GM20000 (cell line): ENCODE measurements around the gene SLC18B1.

Source experiments
- DNase-seq: peaks from one replicate; pipeline ENCODE4 v3.0.0; 2012; ENCODE audit warnings: low spot score
- TF ChIP-seq, protein P1 (sequence below): IDR thresholded peaks from 2 replicates; pipeline ENCODE4 v1.5.1; 2012; ENCODE audit warnings: mild to moderate bottlenecking, control low read depth; ENCODE audit errors: extremely low read depth, missing control alignments

SLC18B1 gene

GRCh38 chr6:132768051-132768517, 30.4 kb downstream of the SLC18B1 start:
- DNase-seq = peak; percentile 47

GRCh38 chr6:132765560-132765959, 32.9 kb downstream of the SLC18B1 start:
- TF ChIP-seq, protein P1, sequence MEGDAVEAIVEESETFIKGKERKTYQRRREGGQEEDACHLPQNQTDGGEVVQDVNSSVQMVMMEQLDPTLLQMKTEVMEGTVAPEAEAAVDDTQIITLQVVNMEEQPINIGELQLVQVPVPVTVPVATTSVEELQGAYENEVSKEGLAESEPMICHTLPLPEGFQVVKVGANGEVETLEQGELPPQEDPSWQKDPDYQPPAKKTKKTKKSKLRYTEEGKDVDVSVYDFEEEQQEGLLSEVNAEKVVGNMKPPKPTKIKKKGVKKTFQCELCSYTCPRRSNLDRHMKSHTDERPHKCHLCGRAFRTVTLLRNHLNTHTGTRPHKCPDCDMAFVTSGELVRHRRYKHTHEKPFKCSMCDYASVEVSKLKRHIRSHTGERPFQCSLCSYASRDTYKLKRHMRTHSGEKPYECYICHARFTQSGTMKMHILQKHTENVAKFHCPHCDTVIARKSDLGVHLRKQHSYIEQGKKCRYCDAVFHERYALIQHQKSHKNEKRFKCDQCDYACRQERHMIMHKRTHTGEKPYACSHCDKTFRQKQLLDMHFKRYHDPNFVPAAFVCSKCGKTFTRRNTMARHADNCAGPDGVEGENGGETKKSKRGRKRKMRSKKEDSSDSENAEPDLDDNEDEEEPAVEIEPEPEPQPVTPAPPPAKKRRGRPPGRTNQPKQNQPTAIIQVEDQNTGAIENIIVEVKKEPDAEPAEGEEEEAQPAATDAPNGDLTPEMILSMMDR = no peak
- no peak for DNase-seq

More at GRCh38 chr6:132768051-132768517, 30.4 kb downstream of the SLC18B1 start:
- TF ChIP-seq, protein P1 = peak; percentile 65

DNA sequence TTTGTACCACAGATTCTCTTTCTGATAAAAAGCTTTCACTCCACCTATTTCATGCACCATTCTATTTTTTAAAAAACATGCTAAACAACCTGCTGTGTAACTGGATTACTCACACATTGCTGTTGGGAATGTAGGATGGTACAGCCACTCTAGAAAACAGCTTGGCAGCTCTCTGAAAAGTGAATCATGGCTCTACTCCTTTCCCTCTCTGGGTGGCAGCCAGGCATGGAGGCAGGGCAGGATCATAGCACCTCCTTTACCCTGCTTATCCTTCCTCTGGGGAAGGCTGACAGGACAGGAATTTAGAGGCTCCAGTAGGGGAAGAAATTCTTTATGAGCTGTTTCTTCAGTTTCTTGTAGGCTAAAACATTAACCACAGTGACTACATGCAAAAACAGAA, 34.1 kb downstream of the SLC18B1 start:
- TF ChIP-seq, protein P1 = no peak

DNA sequence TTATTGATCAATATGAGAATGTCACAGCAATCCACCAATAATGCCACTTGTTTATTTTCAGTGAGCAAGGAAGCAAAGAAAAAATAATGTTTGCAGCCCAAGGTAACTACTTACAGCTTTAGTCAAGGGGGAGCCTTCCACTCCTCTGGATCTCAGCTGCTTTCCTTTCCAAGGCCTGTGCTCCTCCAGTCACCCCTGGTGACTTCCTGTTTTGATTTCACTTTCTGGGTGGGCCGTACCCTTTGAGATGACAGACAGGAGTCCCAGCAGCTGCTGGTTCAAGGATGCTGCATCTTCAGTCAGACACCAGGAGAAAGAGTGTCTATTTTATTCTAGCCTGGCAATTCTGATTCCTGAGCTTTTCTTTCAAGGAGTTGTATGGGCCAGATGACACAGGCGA, 35.2 kb downstream of the SLC18B1 start:
- peak; percentile 63 for DNase-seq
- TF ChIP-seq, protein P1 = no peak

More for the DNA sequence above, 34.1 kb downstream of the SLC18B1 start:
- DNase-seq = no peak

DNA sequence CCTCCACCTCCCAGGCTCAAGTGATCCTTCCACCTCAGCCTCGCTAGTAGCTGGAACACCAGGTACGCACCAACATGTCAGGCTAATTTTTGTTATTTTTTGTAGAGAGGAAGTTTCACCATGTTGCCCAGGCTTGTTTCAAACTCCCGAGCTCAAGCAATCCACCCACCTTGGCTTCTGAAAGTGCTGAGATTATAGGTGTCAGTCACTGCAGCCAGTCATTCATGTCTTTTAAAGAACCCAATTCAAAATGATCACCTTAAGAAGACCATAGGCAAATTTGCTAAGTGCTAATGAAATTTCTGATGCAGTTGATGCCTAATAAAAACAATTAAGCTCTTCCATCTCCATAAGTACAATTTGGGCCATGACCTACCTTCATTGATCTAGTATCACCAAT, 38.2 kb downstream of the SLC18B1 start:
- TF ChIP-seq, protein P1 = no peak
- no peak for DNase-seq

DNA sequence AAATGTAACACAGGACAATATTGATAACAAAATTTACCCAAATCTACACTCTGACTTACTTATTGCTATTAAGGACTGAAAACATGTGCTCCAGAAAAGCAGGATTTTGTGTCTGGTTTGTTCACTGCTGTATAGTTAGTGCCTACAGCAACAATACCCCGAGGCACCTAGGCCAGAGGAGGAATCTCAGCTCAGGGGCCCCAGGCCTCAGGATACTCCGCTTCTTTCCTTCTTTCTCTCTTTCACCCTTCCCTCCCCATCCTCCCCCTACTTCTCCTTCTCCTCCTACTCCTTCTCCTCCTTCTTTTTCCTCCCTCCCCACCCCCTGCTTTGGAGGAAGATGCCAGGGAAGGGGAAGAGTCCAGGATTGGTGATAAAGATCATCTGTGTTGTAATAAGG, 39.7 kb downstream of the SLC18B1 start:
- DNase-seq = no peak
- TF ChIP-seq, protein P1 = no peak

GRCh38 chr6:132752255-132752654, 46.2 kb downstream of the SLC18B1 start:
- DNase-seq = no peak
- TF ChIP-seq, protein P1 = no peak
